OCI-LY1 (cell line): Measurements from ENCODE around the gene LTA.

ENCODE experiments used
- CTCF ChIP-seq: fragments of 200-600 bp; sonication (generic), shearing (Covaris generic); IDR thresholded peaks from 2 replicates; pipeline ENCODE4 v1.5.1; 2017; ENCODE audit warnings: mild to moderate bottlenecking, antibody characterized with exemption, low read length, moderate library complexity, mixed read lengths
- EZH2 ChIP-seq: fragments of 200-600 bp; sonication (generic), shearing (Covaris generic); IDR thresholded peaks from 2 replicates; pipeline ENCODE4 v1.8.0; 2017; ENCODE audit warnings: borderline replicate concordance, mixed run types, mild to moderate bottlenecking, antibody characterized with exemption, low read length, moderate library complexity, mixed read lengths

DNA sequence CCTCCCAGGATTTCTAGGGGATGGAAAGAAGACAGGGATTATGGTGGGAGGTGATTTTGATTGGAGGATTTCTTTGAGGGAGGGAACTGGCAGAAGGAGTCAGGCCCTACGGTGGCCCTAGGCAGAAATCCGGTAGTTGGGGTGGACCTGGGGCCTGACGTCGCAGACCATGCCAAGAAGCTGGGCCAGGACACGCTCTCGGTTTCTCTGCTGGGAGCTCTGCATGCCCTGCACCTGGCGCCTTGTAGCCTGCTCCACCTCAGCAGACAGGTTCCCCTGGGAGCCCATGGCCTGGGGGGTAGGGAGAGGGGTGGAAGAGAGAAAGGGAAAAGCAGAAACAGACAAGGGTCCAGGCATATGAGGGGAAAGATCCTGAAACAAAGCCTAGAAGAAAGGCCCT, 26.8 kb upstream of the LTA start:
- TF ChIP-seq CTCF (no peak), EZH2 (no peak)
